NCI-H69 (cell line): ENCODE data around the gene SALL3.
"Not testable (repeated sequence)": the region's sequence is repeated elsewhere in the genome, so short reads cannot be mapped to it uniquely, and the experiment has no call there.

Experiments used
- DNase-seq: peaks from one replicate; lab custom pipeline; 2025; lab: John Stamatoyannopoulos, UW

SALL3 gene

GRCh38 chr18:78979730-78980278 is at the start of gene SALL3:
SALL3 (plus strand) TSS chr18:78979818; CDS start chr18:78980275, 457 bp downstream.
- DNase-seq = peak; percentile 88

- DNase-seq = no peak
Observed at GRCh38 chr18:78932281-78932680, 47.3 kb upstream of the SALL3 start.

GRCh38 chr18:78934003-78934402 is 45.6 kb upstream of the SALL3 start:
- no peak for DNase-seq

GRCh38 chr18:78934551-78935225 is 44.9 kb upstream of the SALL3 start:
- DNase-seq = no peak

GRCh38 chr18:78935406-78935805 is 44.2 kb upstream of the SALL3 start:
- no peak for DNase-seq

GRCh38 chr18:78936251-78937005 is 43.2 kb upstream of the SALL3 start:
- DNase-seq = no peak

- DNase-seq = no peak
Observed at GRCh38 chr18:78937166-78937565, 42.5 kb upstream of the SALL3 start.

- DNase-seq = no peak
Observed at GRCh38 chr18:78939105-78939504, 40.5 kb upstream of the SALL3 start.

- DNase-seq = no peak
Observed at GRCh38 chr18:78939734-78940494, 39.7 kb upstream of the SALL3 start.

GRCh38 chr18:78942236-78942635 is 37.4 kb upstream of the SALL3 start:
- DNase-seq = not testable (repeated sequence)

GRCh38 chr18:78945628-78946027 is 34.0 kb upstream of the SALL3 start:
- DNase-seq = no peak

GRCh38 chr18:78947291-78947690 is 32.3 kb upstream of the SALL3 start:
- no peak for DNase-seq

GRCh38 chr18:78948221-78948620 is 31.4 kb upstream of the SALL3 start:
- no peak for DNase-seq

GRCh38 chr18:78948707-78949106 is 30.9 kb upstream of the SALL3 start:
- no peak for DNase-seq

- no peak for DNase-seq
Observed at GRCh38 chr18:78949216-78949615, 30.4 kb upstream of the SALL3 start.

GRCh38 chr18:78950386-78950785 is 29.2 kb upstream of the SALL3 start:
- DNase-seq = no peak

GRCh38 chr18:78953566-78953965 is 26.1 kb upstream of the SALL3 start:
- no peak for DNase-seq

- no peak for DNase-seq
Observed at GRCh38 chr18:78955051-78955450, 24.6 kb upstream of the SALL3 start.

- no peak for DNase-seq
Observed at GRCh38 chr18:78957140-78957539, 22.5 kb upstream of the SALL3 start.

GRCh38 chr18:78960709-78961108 is 18.9 kb upstream of the SALL3 start:
- no peak for DNase-seq

- DNase-seq = no peak
Observed at GRCh38 chr18:78962098-78962497, 17.5 kb upstream of the SALL3 start.

GRCh38 chr18:78964727-78965126 is 14.9 kb upstream of the SALL3 start:
- DNase-seq = not testable (repeated sequence)

GRCh38 chr18:78965260-78965659 is 14.4 kb upstream of the SALL3 start:
- no peak for DNase-seq
